ENCODE results near the gene CRYBB2. TPM values are rescaled to one million over a fixed set of nuclear protein-coding genes. Genes with fewer than 3 reads are reported as not detected.

The CRYBB2 gene
- total RNA-seq, 1 experiment from 2014 or later, result not detected

DNA sequence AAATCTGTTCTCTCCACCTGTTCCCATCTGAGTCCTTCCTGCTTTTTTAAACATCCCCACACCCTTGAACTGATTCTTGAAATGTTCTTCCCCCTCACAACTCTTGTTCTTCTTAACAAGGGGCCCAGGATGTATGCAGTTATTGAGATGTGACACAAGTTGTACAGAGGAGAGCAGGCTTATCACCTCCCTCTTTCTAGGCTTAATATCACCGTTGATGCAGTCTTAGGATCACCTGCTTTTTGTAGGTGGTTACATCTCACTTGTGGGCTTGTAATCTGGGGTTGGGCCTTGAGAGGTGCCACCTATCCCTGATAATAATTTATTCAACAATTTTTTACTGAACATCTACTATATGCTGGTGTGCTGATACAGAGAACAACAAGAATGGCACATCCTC lies 13.6 kb upstream of the CRYBB2 start:
- Histone ChIP-seq H3T11ph (ENCODE audit: low read length) (no peak overlapping the region), H2BK20ac (ENCODE audit: low read depth, low read length, poor library complexity, severe bottlenecking) (no peak overlapping the region), H4K5ac (ENCODE audit: insufficient read length, low read depth, low read length) (no peak overlapping the region), H3K9ac (ENCODE audit: extremely low read depth, insufficient read length, low read length) (no peak overlapping the region), H3K9me3 (ENCODE audit: control insufficient read depth, low read depth, low read length) (no peaks in the 10 kb centered on the region), H3K4me1 (ENCODE audit: insufficient read depth, low read length) (no peaks in the 10 kb centered on the region), H3K4ac (ENCODE audit: low read depth, low read length) (no peak overlapping the region), H4K8ac (replicated peaks; ENCODE audit: insufficient read length, low read depth, low read length) (no peak overlapping the region), H3K18ac (ENCODE audit: insufficient read length, low read depth, low read length) (no peak overlapping the region), H4K91ac (ENCODE audit: insufficient read length, low read depth, low read length) (no peak overlapping the region), H3K4me2 (ENCODE audit: insufficient read depth, insufficient read length, low read length) (no peak overlapping the region), H2BK120ac (ENCODE audit: low read depth, low read length, poor library complexity, severe bottlenecking) (no peak overlapping the region), H2BK12ac (ENCODE audit: insufficient read length, low read depth, low read length) (no peak overlapping the region), H3K23ac (ENCODE audit: insufficient read length, low read depth, low read length) (no peak overlapping the region), H3K27ac (ENCODE audit: insufficient read length, low read depth, low read length) (no peak overlapping the region), H3K27me3 (ENCODE audit: insufficient read depth, low read length) (no peaks in the 10 kb centered on the region), H3K14ac (ENCODE audit: insufficient read depth, low read length) (no peak overlapping the region), H4K20me1 (ENCODE audit: control insufficient read depth, insufficient read depth, insufficient read length) (no peaks in the 10 kb centered on the region), H2BK15ac (ENCODE audit: low read depth, low read length) (no peak overlapping the region), H2BK5ac (ENCODE audit: insufficient read length, low read length) (no peak overlapping the region), H3K79me1 (ENCODE audit: insufficient read depth, low read depth, low read length, poor library complexity, severe bottlenecking) (no peaks in the 10 kb centered on the region), H2AFZ (ENCODE audit: low read length) (no peak overlapping the region), H3K23me2 (ENCODE audit: insufficient read length, low read depth, low read length, poor library complexity, severe bottlenecking) (no peaks in the 10 kb centered on the region), H3K56ac (ENCODE audit: insufficient read length, low read depth, low read length) (no peak overlapping the region), H3K79me2 (ENCODE audit: insufficient read depth, low read length) (no peaks in the 10 kb centered on the region), H2AK5ac (ENCODE audit: insufficient read length, low read length) (no peak overlapping the region)
- Mint-ChIP-seq H3K4me3 (no peak overlapping the region), H3K36me3 (ENCODE audit: insufficient read depth in 1 of 3, low read depth in 3 of 3) (no peaks in the 10 kb centered on the region), H3K9me3 (no peaks in the 10 kb centered on the region), H3K27me3 (ENCODE audit: low read depth) (no peaks in the 10 kb centered on the region; the same call in 1 of the 2 replicates), H3K27ac (peak overlapping the region in 2 of 3 experiments; percentile 12 to 14; a peak in 3 of 7 replicates), H3K4me1 (peaks cover 0 to 5% of the 10 kb centered on the region in 2 experiments; a peak in 1 of 4 replicates)
- no CpG with 5 or more reads among the region's 1 CpG for WGBS (ENCODE audit: extremely low coverage, insufficient read length, low lambda C conversion rate)
- DNase-seq, result no peak
- TF ChIP-seq, protein P1, sequence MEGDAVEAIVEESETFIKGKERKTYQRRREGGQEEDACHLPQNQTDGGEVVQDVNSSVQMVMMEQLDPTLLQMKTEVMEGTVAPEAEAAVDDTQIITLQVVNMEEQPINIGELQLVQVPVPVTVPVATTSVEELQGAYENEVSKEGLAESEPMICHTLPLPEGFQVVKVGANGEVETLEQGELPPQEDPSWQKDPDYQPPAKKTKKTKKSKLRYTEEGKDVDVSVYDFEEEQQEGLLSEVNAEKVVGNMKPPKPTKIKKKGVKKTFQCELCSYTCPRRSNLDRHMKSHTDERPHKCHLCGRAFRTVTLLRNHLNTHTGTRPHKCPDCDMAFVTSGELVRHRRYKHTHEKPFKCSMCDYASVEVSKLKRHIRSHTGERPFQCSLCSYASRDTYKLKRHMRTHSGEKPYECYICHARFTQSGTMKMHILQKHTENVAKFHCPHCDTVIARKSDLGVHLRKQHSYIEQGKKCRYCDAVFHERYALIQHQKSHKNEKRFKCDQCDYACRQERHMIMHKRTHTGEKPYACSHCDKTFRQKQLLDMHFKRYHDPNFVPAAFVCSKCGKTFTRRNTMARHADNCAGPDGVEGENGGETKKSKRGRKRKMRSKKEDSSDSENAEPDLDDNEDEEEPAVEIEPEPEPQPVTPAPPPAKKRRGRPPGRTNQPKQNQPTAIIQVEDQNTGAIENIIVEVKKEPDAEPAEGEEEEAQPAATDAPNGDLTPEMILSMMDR (conservative IDR thresholded peaks at IDR 0.05), result no peak

All from H9 (cell line).